ENCODE data around the gene TELO2.
A peak's percentile ranks its signal among the peaks of the same experiment; 100 is the strongest.

The TELO2 gene

DNA sequence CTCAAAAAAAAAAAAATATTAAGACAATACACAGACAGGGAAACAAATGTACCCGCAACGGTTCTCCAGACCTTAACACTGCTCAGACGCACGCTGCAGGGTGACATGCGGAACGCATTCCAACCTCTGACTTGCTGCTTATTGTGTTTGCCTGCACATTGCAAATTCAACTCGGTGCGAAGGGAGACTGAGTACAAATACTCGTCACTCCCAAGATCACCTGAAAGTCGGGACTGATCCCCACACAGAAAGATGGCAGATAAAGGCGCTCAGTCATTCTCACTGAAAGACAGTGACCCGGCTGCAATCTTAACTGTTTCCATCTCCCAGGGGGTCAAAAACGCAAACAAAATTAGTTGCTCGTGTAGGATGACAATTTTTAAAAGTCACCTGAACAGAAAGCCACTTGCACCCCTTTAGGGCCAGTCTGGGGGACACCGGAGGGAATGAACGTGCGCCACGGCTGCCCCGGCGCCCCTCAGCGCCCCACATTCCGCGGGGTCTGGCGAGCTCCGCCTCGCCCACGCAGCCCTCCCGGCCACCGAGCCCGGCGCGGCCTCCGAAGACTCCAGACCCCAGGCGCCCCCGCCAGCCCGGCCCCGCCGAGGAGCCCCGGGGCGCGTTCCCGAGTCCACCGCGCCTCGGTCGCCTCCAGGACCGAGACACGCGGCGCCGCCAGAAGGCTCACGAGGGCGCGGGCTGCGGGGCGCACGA lies 18.9 kb upstream of the TELO2 start:
- WGBS = 24% methylated on average over 42 of the region's 57 CpGs

DNA sequence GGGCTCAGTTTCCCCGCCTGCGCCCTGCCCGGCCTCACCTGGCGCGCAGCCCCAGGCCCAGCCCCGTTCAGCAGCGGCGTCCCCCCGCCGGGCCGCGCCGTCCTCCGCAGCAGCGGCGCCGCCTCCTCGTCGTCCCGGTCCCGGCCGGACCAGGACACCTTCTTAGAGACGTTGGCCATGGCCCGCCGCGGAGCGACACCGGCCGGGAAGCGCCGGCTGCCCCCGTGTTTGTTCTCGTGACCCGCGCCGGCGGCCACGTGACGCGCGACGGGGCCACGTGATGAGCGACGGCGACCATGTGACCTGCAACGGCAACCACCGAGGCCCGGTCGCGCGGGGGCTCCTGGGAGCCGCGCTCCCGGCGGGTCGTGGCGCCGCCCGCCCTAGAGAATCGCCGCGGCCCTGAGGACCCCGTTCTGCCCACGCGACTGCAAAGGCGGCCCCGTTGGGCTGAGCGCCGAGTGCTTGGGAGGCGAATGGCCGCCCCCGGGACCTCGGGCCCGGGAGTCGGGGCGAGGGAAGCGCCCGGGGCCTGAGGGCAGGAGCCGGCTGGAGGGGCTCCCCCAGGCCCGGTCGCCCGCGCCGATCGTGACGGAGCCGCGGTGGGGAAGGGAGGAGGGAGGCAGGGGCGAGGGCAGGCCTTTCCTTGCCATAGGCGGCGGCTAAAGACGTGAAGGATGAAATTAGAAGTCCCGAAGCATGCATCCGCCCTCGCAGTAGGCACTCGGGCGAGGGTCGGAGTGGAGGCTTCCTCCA lies 18.2 kb upstream of the TELO2 start, which contains the start of gene CLCN7:
TSS of gene CLCN7 (minus strand) at position 233 of the 756 bp plus-strand sequence. CDS start at position 179, 54 bp downstream.
- Histone ChIP-seq H2BK12ac (ENCODE audit: low read length in 2 of 2) (peak within 1 kb of the TSS in 1 of 2 experiments; percentile 81), H3K4me3 (ENCODE audit: insufficient read depth in 1 of 2, low read depth in 1 of 2, low read length in 2 of 2) (peak within 1 kb of the TSS; percentile 84 to 99), H3K9me3 (ENCODE audit: control insufficient read depth, low read length) (no peaks in the 10 kb centered on the region), H3K14ac (ENCODE audit: low read length in 2 of 2) (peak within 1 kb of the TSS in 1 of 2 experiments; percentile 96), H3K4ac (ENCODE audit: low read depth in 1 of 2, low read length in 2 of 2) (peak within 1 kb of the TSS; percentile 91 to 98), H2AFZ (ENCODE audit: low read depth, low read length) (peak within 1 kb of the TSS; percentile 94), H2BK5ac (ENCODE audit: low read depth, low read length, poor library complexity, severe bottlenecking) (no peak within 1 kb of the TSS), H3K4me2 (ENCODE audit: low read length, poor library complexity, severe bottlenecking) (peak within 1 kb of the TSS; percentile 95), H4K91ac (ENCODE audit: low read length) (peak within 1 kb of the TSS; percentile 95), H3K27me3 (ENCODE audit: control insufficient read depth in 1 of 2, insufficient read depth in 1 of 2, low read length in 2 of 2) (no peaks in the 10 kb centered on the region), H3K18ac (ENCODE audit: low read depth in 1 of 2, low read length in 2 of 2) (peak within 1 kb of the TSS; percentile 93 to 99), H3K27ac (ENCODE audit: low read length, poor library complexity, severe bottlenecking) (no peak within 1 kb of the TSS), H3K23ac (ENCODE audit: low read length in 2 of 2) (peak within 1 kb of the TSS; percentile 44 to 70), H3K79me1 (replicated peaks; ENCODE audit: low read length, poor library complexity, severe bottlenecking) (peaks cover 26% of the 10 kb centered on the region), H2BK15ac (ENCODE audit: low read depth, poor library complexity, severe bottlenecking) (peak within 1 kb of the TSS; percentile 99), H3K9ac (ENCODE audit: low read length) (peak within 1 kb of the TSS; percentile 96), H4K8ac (ENCODE audit: low read length) (peak within 1 kb of the TSS; percentile 100), H2BK120ac (ENCODE audit: low read depth, low read length) (peak within 1 kb of the TSS; percentile 97), H3K36me3 (ENCODE audit: control insufficient read depth in 1 of 2, insufficient read depth in 2 of 2, low read depth in 1 of 2, low read length in 2 of 2) (peaks cover 4 to 13% of the 10 kb centered on the region in 2 experiments), H3K4me1 (ENCODE audit: control insufficient read depth, insufficient read depth, low read depth, low read length) (peaks cover 37% of the 10 kb centered on the region), H2AK5ac (ENCODE audit: low read length, severe bottlenecking) (peak within 1 kb of the TSS; percentile 80)
- DNase-seq = peak; percentile 81
- WGBS = 5% methylated on average over 97 of the region's 99 CpGs

More for the DNA sequence above, 18.9 kb upstream of the TELO2 start:
- H4K8ac ChIP-seq (ENCODE audit: low read length) = peak overlapping the region; percentile 99
- peak overlapping the region; percentile 91 to 98 for H3K4ac ChIP-seq (ENCODE audit: low read depth in 1 of 2, low read length in 2 of 2)
- peak overlapping the region; percentile 84 to 99 for H3K4me3 ChIP-seq (ENCODE audit: insufficient read depth in 1 of 2, low read depth in 1 of 2, low read length in 2 of 2)
- no peak overlapping the region for H3K27ac ChIP-seq (ENCODE audit: low read length, poor library complexity, severe bottlenecking)
- H3K36me3 ChIP-seq (ENCODE audit: control insufficient read depth in 1 of 2, insufficient read depth in 2 of 2, low read depth in 1 of 2, low read length in 2 of 2) = peaks cover 4 to 13% of the 10 kb centered on the region in 2 experiments
- no peak overlapping the region for H2AK5ac ChIP-seq (ENCODE audit: low read length, severe bottlenecking)
- H2BK15ac ChIP-seq (ENCODE audit: low read depth, poor library complexity, severe bottlenecking) = peak overlapping the region; percentile 75
- no peak overlapping the region for H2BK5ac ChIP-seq (ENCODE audit: low read depth, low read length, poor library complexity, severe bottlenecking)
- no peaks in the 10 kb centered on the region for H3K9me3 ChIP-seq (ENCODE audit: control insufficient read depth, low read length)
- peak overlapping the region in 1 of 2 experiments; percentile 81 for H2BK12ac ChIP-seq (ENCODE audit: low read length in 2 of 2)
- peak overlapping the region; percentile 90 for H2BK120ac ChIP-seq (ENCODE audit: low read depth, low read length)
- peak overlapping the region; percentile 95 for H4K91ac ChIP-seq (ENCODE audit: low read length)
- peak overlapping the region in 1 of 2 experiments; percentile 96 for H3K14ac ChIP-seq (ENCODE audit: low read length in 2 of 2)
- H3K9ac ChIP-seq (ENCODE audit: low read length) = peak overlapping the region; percentile 96
- H3K18ac ChIP-seq (ENCODE audit: low read depth in 1 of 2, low read length in 2 of 2) = peak overlapping the region; percentile 88 to 99
- peak overlapping the region in 1 of 2 experiments; percentile 70 for H3K23ac ChIP-seq (ENCODE audit: low read length in 2 of 2)
- DNase-seq = no peak
- peaks cover 31% of the 10 kb centered on the region for H3K79me1 ChIP-seq (replicated peaks; ENCODE audit: low read length, poor library complexity, severe bottlenecking)
- peak overlapping the region; percentile 94 for H2AFZ ChIP-seq (ENCODE audit: low read depth, low read length)
- H3K4me1 ChIP-seq (ENCODE audit: control insufficient read depth, insufficient read depth, low read depth, low read length) = peaks cover 37% of the 10 kb centered on the region
- H3K4me2 ChIP-seq (ENCODE audit: low read length, poor library complexity, severe bottlenecking) = peak overlapping the region; percentile 95
- H3K27me3 ChIP-seq (ENCODE audit: control insufficient read depth in 1 of 2, insufficient read depth in 1 of 2, low read length in 2 of 2) = no peaks in the 10 kb centered on the region

DNA sequence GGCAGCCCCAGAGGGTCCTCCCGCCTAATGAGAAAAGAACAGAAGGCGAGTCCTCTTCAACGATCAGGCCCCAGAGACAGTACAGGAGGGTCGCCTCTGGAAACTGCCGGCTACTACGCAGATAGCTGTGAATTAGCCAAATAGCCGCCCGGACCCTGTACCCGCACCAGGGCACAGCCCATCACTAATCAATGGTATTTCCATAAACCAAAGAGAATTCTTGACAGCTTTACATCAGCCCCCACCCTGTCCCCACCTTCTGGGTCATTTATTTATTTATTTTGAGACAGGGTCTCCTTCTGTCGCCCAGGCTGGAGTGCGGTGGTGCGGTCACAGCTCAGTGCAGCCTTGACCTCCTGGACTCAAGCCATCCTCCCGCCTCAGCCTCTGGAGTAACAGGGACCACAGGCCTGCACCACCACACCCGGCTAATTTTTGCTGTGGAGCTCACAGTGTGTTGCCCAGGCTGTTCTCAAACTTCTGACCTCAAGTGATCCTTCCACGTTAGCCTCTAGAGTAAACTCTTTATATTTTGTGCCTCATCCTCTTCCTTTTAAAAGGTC lies 17.5 kb upstream of the TELO2 start:
- Histone ChIP-seq H3K23ac (ENCODE audit: low read length in 2 of 2) (peak overlapping the region; percentile 34 to 44), H3K4ac (ENCODE audit: low read depth in 1 of 2, low read length in 2 of 2) (peak overlapping the region; percentile 91 to 92), H3K14ac (ENCODE audit: low read length in 2 of 2) (no peak overlapping the region), H2BK15ac (ENCODE audit: low read depth, poor library complexity, severe bottlenecking) (no peak overlapping the region), H2AK5ac (ENCODE audit: low read length, severe bottlenecking) (peak overlapping the region; percentile 80), H3K9me3 (ENCODE audit: control insufficient read depth, low read length) (no peaks in the 10 kb centered on the region), H3K27me3 (ENCODE audit: control insufficient read depth in 1 of 2, insufficient read depth in 1 of 2, low read length in 2 of 2) (no peaks in the 10 kb centered on the region), H3K4me2 (ENCODE audit: low read length, poor library complexity, severe bottlenecking) (peak overlapping the region; percentile 93), H3K9ac (ENCODE audit: low read length) (peak overlapping the region; percentile 96), H4K8ac (ENCODE audit: low read length) (peak overlapping the region; percentile 100), H3K18ac (ENCODE audit: low read depth in 1 of 2, low read length in 2 of 2) (peak overlapping the region; percentile 89 to 93), H3K79me1 (replicated peaks; ENCODE audit: low read length, poor library complexity, severe bottlenecking) (peaks cover 23% of the 10 kb centered on the region), H2BK5ac (ENCODE audit: low read depth, low read length, poor library complexity, severe bottlenecking) (no peak overlapping the region), H3K36me3 (ENCODE audit: control insufficient read depth in 1 of 2, insufficient read depth in 2 of 2, low read depth in 1 of 2, low read length in 2 of 2) (peaks cover 4 to 9% of the 10 kb centered on the region in 2 experiments), H3K4me3 (ENCODE audit: insufficient read depth in 1 of 2, low read depth in 1 of 2, low read length in 2 of 2) (peak overlapping the region; percentile 84 to 99), H2BK120ac (ENCODE audit: low read depth, low read length) (peak overlapping the region; percentile 97), H3K27ac (ENCODE audit: low read length, poor library complexity, severe bottlenecking) (no peak overlapping the region), H2AFZ (ENCODE audit: low read depth, low read length) (no peak overlapping the region), H4K91ac (ENCODE audit: low read length) (peak overlapping the region; percentile 95), H2BK12ac (ENCODE audit: low read length in 2 of 2) (no peak overlapping the region), H3K4me1 (ENCODE audit: control insufficient read depth, insufficient read depth, low read depth, low read length) (peaks cover 32% of the 10 kb centered on the region)
- DNase-seq = no peak
- 85% methylated on average over 15 of the region's 15 CpGs for WGBS
